HG02759 (cell line): ENCODE data around the gene FAM210B.
"Not testable (repeated sequence)": the region's sequence is repeated elsewhere in the genome, so short reads cannot be mapped to it uniquely, and the experiment has no call there.

Experiments used
- ATAC-seq: cut with Tn5 transposase; IDR thresholded peaks from one replicate; pipeline ENCODE4 v1.9.1; 2021; ENCODE audit warnings: mild to moderate bottlenecking, moderate library complexity; ENCODE audit not compliant: unreplicated experiment

FAM210B gene

GRCh38 chr20:56391596-56392131 is 32.9 kb downstream of the FAM210B start:
- ATAC-seq = peak; percentile 38

DNA sequence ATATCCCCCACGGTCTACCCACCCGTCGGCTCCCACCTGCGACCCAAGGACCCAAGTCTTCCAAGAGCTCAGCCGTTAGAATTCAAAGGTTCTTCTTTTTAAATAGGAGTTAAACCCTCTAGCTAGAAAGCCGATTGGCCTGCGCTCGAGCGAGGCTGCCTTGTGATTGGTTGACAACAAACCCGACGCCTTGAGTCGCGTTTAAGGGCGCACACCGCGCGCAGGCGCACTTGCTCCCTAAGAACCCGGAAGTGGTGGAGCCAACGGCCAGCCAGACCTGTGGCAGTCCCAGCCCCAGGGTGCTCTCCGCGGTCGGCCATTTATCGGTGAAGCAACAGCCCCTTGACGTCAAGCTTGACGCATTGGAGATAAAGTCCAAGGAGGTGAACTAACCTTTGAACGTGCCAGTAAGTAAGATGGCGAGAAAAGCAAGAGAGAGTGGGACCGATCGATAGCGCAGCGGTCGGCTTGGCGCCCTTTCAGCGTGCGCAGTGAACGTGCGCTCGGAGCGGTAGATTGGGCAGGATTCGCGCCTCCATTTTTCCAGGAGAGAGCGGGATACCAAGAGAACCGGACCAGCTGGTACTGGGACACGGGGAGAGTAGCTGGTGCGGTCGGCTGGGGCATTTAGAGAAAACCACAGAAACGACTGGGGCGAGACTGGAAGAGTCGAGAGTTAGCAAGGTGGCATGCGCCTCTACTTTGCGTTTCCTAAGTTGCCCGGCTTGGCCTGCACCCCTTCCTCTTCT is 33.5 kb downstream of the FAM210B start, which contains the start of the genes AURKA and CSTF1:
Gene AURKA, minus strand, starts transcription at position 84 of the 749 bp plus-strand sequence. CDS start 4,018 bp downstream, outside the sequence.
Gene CSTF1, plus strand, starts transcription at position 514 of the 749 bp plus-strand sequence. CDS start 2,908 bp downstream, outside the sequence.
- peak; percentile 93 for ATAC-seq

DNA sequence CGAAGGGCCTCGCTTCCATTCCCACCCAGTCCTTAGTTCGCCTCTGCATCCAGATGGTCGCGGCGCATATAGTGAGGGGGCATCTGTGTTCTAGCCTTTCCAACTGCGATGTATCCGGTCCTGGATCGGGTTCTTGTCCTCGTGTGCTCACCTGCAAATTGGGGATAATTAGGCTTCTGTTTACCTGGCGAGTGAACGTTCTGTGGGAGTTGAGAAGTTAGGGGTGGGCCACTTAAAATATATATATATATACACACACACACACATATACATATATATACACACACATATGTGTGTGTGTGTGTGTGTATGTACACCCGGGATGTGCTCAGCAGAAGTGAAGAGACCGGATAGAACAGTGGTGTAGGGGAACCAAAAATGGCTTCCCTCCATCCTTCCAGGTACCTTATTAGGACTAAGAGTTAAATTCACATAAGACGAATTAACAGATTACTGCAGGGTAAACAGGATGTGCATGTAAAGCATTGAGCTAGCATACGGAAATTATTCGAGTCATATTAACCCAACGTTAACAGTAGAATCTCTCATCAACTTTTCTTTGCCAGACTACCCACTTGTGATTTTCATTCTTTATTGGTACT is 34.2 kb downstream of the FAM210B start:
- ATAC-seq = no peak

- ATAC-seq = no peak
Measured at GRCh38 chr20:56393653-56394052, 34.9 kb downstream of the FAM210B start.

- ATAC-seq = no peak
Measured at GRCh38 chr20:56395166-56395565, 36.4 kb downstream of the FAM210B start.

- no peak for ATAC-seq
Measured at GRCh38 chr20:56400001-56400640, 41.3 kb downstream of the FAM210B start.

DNA sequence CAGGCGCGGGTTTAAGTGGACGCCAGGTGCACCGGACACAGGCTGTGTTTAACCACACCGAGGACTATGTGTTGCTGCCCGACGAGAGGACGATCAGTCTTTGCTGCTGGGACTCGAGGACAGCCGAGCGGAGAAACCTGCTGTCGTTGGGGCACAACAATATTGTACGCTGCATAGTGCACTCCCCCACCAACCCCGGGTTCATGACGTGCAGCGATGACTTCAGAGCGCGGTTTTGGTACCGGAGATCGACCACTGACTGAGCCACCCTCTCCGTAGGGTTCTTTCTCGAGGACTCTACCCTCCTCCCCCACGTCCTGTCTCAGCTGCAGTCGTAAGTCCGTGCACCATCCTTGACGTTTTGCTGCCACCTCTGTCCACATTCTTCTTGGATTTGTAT is 44.7 kb downstream of the FAM210B start:
- no peak for ATAC-seq

GRCh38 chr20:56405356-56405755 is 46.6 kb downstream of the FAM210B start:
- not testable (repeated sequence) for ATAC-seq

- no peak for ATAC-seq
Measured at GRCh38 chr20:56406910-56407309, 48.1 kb downstream of the FAM210B start.

- ATAC-seq = no peak
Measured at GRCh38 chr20:56409521-56409920, 50.7 kb downstream of the FAM210B start.

GRCh38 chr20:56409956-56410355 is 51.2 kb downstream of the FAM210B start:
- no peak for ATAC-seq

GRCh38 chr20:56411287-56411686 is 52.5 kb downstream of the FAM210B start:
- ATAC-seq = not testable (repeated sequence)

- ATAC-seq = peak; percentile 75
Measured at GRCh38 chr20:56411759-56412472, 53.1 kb downstream of the FAM210B start, which contains the start of gene CASS4. Gene CASS4 (plus strand): TSS chr20:56412260. CDS start chr20:56412459, 199 bp downstream.

GRCh38 chr20:56412473-56412790 is 53.7 kb downstream of the FAM210B start:
- no peak for ATAC-seq

- no peak for ATAC-seq
Measured at GRCh38 chr20:56412949-56413348, 54.2 kb downstream of the FAM210B start.

GRCh38 chr20:56414842-56415765 is 56.3 kb downstream of the FAM210B start:
- ATAC-seq = no peak

- no peak for ATAC-seq
Measured at GRCh38 chr20:56417402-56417801, 58.6 kb downstream of the FAM210B start.

GRCh38 chr20:56417911-56418310 is 59.1 kb downstream of the FAM210B start:
- no peak for ATAC-seq
